ENCODE measurements around the gene RAB40B. TPM values are rescaled to one million over a fixed set of nuclear protein-coding genes. Genes with fewer than 3 reads are reported as not detected.

RAB40B gene
- polyA plus RNA-seq, 1 donor (not counting 4 experiments of a cell fraction or from before 2014, with no cell fraction given), result 10.6 TPM

- TF ChIP-seq CTCF (optimal IDR thresholded peaks at IDR 0.05 in 1 of 3, IDR thresholded peaks at IDR 0.05 in 1 of 3, conservative IDR thresholded peaks at IDR 0.05 in 1 of 3; ENCODE audit: extremely low read depth in 1 of 3, insufficient read depth in 2 of 3, low read length in 3 of 3) (no peak), EZH2 (IDR thresholded peaks at IDR 0.05; ENCODE audit: low read length) (no peak)
- Histone ChIP-seq H3K27me3 (ENCODE audit: control insufficient read depth, extremely low read depth, insufficient read depth, low read length) (no peaks in the 10 kb centered on the region), H3K4me1 (ENCODE audit: control insufficient read depth, extremely low read depth, insufficient read depth, low read length) (peaks cover 13% of the 10 kb centered on the region), H4K20me1 (ENCODE audit: control insufficient read depth, extremely low read depth, insufficient read depth, low read length) (no peaks in the 10 kb centered on the region), H3K79me2 (ENCODE audit: control insufficient read depth, insufficient read depth, low read length) (peaks cover 14% of the 10 kb centered on the region), H2AFZ (ENCODE audit: control insufficient read depth, low read length) (peak within 1 kb of the TSS; percentile 83), H3K9ac (ENCODE audit: control insufficient read depth, extremely low read depth, insufficient read depth, low read length) (peak within 1 kb of the TSS; percentile 88), H3K9me1 (ENCODE audit: control insufficient read depth, extremely low read depth, insufficient read depth, low read length) (no peaks in the 10 kb centered on the region), H3K4me3 (ENCODE audit: control insufficient read depth in 2 of 3, extremely low read depth in 1 of 3, insufficient read depth in 2 of 3, low read depth in 1 of 3, low read length in 3 of 3) (peak within 1 kb of the TSS; percentile 72 to 87 (median 81)), H3K27ac (ENCODE audit: control insufficient read depth, insufficient read depth, low read length) (peak within 1 kb of the TSS; percentile 63), H3K36me3 (ENCODE audit: control insufficient read depth in 2 of 2, extremely low read depth in 1 of 2, insufficient read depth in 2 of 2, low read length in 2 of 2) (peaks cover 3 to 10% of the 10 kb centered on the region in 2 experiments), H3K9me3 (ENCODE audit: control insufficient read depth, low read depth, low read length) (no peaks in the 10 kb centered on the region), H3K4me2 (ENCODE audit: control insufficient read depth, extremely low read depth, insufficient read depth, low read depth, low read length) (peak within 1 kb of the TSS; percentile 92)
- DNase-seq (ENCODE audit: low read depth, low spot score) (peak; percentile 46), FAIRE-seq (no peak)
- dilution Hi-C loops (cut with MboI; ENCODE audit: extremely low pct_ligation_motif_present, low sequenced_read_pairs), result no loop called here
These were observed 17.9 kb upstream of the RAB40B start, which contains the start of gene FN3KRP for GRCh38 chr17:82716203-82717010. TSS of gene FN3KRP (plus strand) at chr17:82716706. CDS start at chr17:82716756, 50 bp downstream.

- no peaks in the 10 kb centered on the region for H3K9me3 ChIP-seq (ENCODE audit: control insufficient read depth, low read depth, low read length)
- TF ChIP-seq CTCF (optimal IDR thresholded peaks at IDR 0.05 in 1 of 3, IDR thresholded peaks at IDR 0.05 in 1 of 3, conservative IDR thresholded peaks at IDR 0.05 in 1 of 3; ENCODE audit: extremely low read depth in 1 of 3, insufficient read depth in 2 of 3, low read length in 3 of 3), result no peak
- TF ChIP-seq EZH2 (IDR thresholded peaks at IDR 0.05; ENCODE audit: low read length), result no peak
- H3K4me2 ChIP-seq (ENCODE audit: control insufficient read depth, extremely low read depth, insufficient read depth, low read depth, low read length), result no peak overlapping the region
- DNase-seq (ENCODE audit: low read depth, low spot score), result no peak
- no peak overlapping the region for H3K4me3 ChIP-seq (ENCODE audit: control insufficient read depth in 2 of 3, extremely low read depth in 1 of 3, insufficient read depth in 2 of 3, low read depth in 1 of 3, low read length in 3 of 3)
- no peak overlapping the region for H3K9ac ChIP-seq (ENCODE audit: control insufficient read depth, extremely low read depth, insufficient read depth, low read length)
- H3K27me3 ChIP-seq (ENCODE audit: control insufficient read depth, extremely low read depth, insufficient read depth, low read length), result no peaks in the 10 kb centered on the region
- H3K27ac ChIP-seq (ENCODE audit: control insufficient read depth, insufficient read depth, low read length), result no peak overlapping the region
- H3K9me1 ChIP-seq (ENCODE audit: control insufficient read depth, extremely low read depth, insufficient read depth, low read length), result no peaks in the 10 kb centered on the region
- dilution Hi-C loops (cut with MboI; ENCODE audit: extremely low pct_ligation_motif_present, low sequenced_read_pairs), result no loop called here
- H4K20me1 ChIP-seq (ENCODE audit: control insufficient read depth, extremely low read depth, insufficient read depth, low read length), result no peaks in the 10 kb centered on the region
- H3K36me3 ChIP-seq (ENCODE audit: control insufficient read depth in 2 of 2, extremely low read depth in 1 of 2, insufficient read depth in 2 of 2, low read length in 2 of 2), result peaks cover 0 to 2% of the 10 kb centered on the region in 2 experiments
- peaks cover 11% of the 10 kb centered on the region for H3K79me2 ChIP-seq (ENCODE audit: control insufficient read depth, insufficient read depth, low read length)
- peaks cover 13% of the 10 kb centered on the region for H3K4me1 ChIP-seq (ENCODE audit: control insufficient read depth, extremely low read depth, insufficient read depth, low read length)
- no peak for FAIRE-seq
- H2AFZ ChIP-seq (ENCODE audit: control insufficient read depth, low read length), result no peak overlapping the region
These were observed 14.7 kb upstream of the RAB40B start for GRCh38 chr17:82713071-82713723.
